NB4 (cell line): Measurements from ENCODE around the gene TASP1.
A peak's percentile ranks its signal among the peaks of the same experiment; 100 is the strongest.
"Not testable (repeated sequence)": the region's sequence is repeated elsewhere in the genome, so short reads cannot be mapped to it uniquely, and the experiment has no call there.

Source experiments
- DNase-seq: peaks from one replicate; pipeline ENCODE4 v3.0.0; 2010; ENCODE audit warnings: low read depth
- H3K4me3 ChIP-seq: one replicate; pipeline ENCODE4 v1.5.1; 2011; ENCODE audit warnings: mild to moderate bottlenecking, low read depth, low read length, moderate library complexity
- CTCF ChIP-seq: IDR thresholded peaks from one replicate; pipeline ENCODE4 v1.5.1; 2012; ENCODE audit warnings: low read depth, low read length
- MAX ChIP-seq: IDR thresholded peaks from 2 replicates; pipeline ENCODE4 v1.6.1; 2011; ENCODE audit warnings: low read depth, low read length
- MYC ChIP-seq: IDR thresholded peaks from 2 replicates; pipeline ENCODE4 v1.6.1; 2011; ENCODE audit warnings: low read depth, low read length
- POLR2A ChIP-seq: IDR thresholded peaks from 2 replicates; pipeline ENCODE4 v1.6.1; 2011; ENCODE audit warnings: mild to moderate bottlenecking; ENCODE audit not compliant: insufficient read length; ENCODE audit errors: extremely low read depth

The TASP1 gene

GRCh38 chr20:13644010-13644409, 5.3 kb upstream of the TASP1 start:
- TF ChIP-seq POLR2A = no peak
- TF ChIP-seq MYC = no peak
- TF ChIP-seq MAX = no peak
- no peak for TF ChIP-seq CTCF
- no peak for DNase-seq
- H3K4me3 ChIP-seq = no peak overlapping the region

- no peak for DNase-seq
- H3K4me3 ChIP-seq = peak overlapping the region; percentile 78
- TF ChIP-seq CTCF (no peak), MAX (no peak), POLR2A (no peak), MYC (no peak)
Observed at GRCh38 chr20:13639150-13639497, 392 bp upstream of the TASP1 start.

- TF ChIP-seq CTCF (no peak), POLR2A (no peak), MYC (no peak), MAX (no peak)
- H3K4me3 ChIP-seq = peak overlapping the region; percentile 78
- no peak for DNase-seq
Observed at GRCh38 chr20:13638162-13638495, 603 bp downstream of the TASP1 start.

GRCh38 chr20:13632431-13632830, 6.3 kb downstream of the TASP1 start:
- no peak for DNase-seq
- H3K4me3 ChIP-seq = no peak overlapping the region
- no peak for TF ChIP-seq MYC

- DNase-seq, H3K4me3 ChIP-seq: not testable (repeated sequence)
Observed at GRCh38 chr20:13627525-13627924, 11.2 kb downstream of the TASP1 start.

GRCh38 chr20:13626724-13627123, 12.0 kb downstream of the TASP1 start:
- no peak overlapping the region for H3K4me3 ChIP-seq
- TF ChIP-seq MYC (no peak), MAX (no peak), POLR2A (no peak), CTCF (no peak)
- no peak for DNase-seq

GRCh38 chr20:13625304-13625979, 13.3 kb downstream of the TASP1 start:
- TF ChIP-seq MYC (no peak), CTCF (no peak)
- no peak overlapping the region for H3K4me3 ChIP-seq
- no peak for DNase-seq

GRCh38 chr20:13619415-13619814, 19.3 kb downstream of the TASP1 start:
- not testable (repeated sequence) for H3K4me3 ChIP-seq, DNase-seq

- not testable (repeated sequence) for DNase-seq
Observed at GRCh38 chr20:13618456-13618855, 20.3 kb downstream of the TASP1 start.

GRCh38 chr20:13617585-13617984, 21.1 kb downstream of the TASP1 start:
- DNase-seq, H3K4me3 ChIP-seq: not testable (repeated sequence)

More at GRCh38 chr20:13618456-13618855, 20.3 kb downstream of the TASP1 start:
- not testable (repeated sequence) for H3K4me3 ChIP-seq

- H3K4me3 ChIP-seq, DNase-seq: not testable (repeated sequence)
Observed at GRCh38 chr20:13616713-13617112, 22.0 kb downstream of the TASP1 start.
